GM19463 (cell line): Measurements from ENCODE around the gene NOP16.

Source experiments
- ATAC-seq: cut with Tn5 transposase; IDR thresholded peaks from one replicate; pipeline ENCODE4 v1.9.1; 2021; ENCODE audit warnings: mild to moderate bottlenecking, moderate library complexity; ENCODE audit not compliant: unreplicated experiment

The NOP16 gene

GRCh38 chr5:176388444-176389134 lies at the start of gene NOP16, which contains the start of gene HIGD2A:
TSS of gene NOP16 (minus strand) at chr5:176388598. CDS start at chr5:176388539, 59 bp downstream.
TSS of gene HIGD2A (plus strand) at chr5:176388751. CDS start at chr5:176388820, 69 bp downstream.
- peak; percentile 84 for ATAC-seq

- ATAC-seq, result no peak
Measured at GRCh38 chr5:176436656-176437055, 48.3 kb upstream of the NOP16 start.

GRCh38 chr5:176432707-176433106 lies 44.3 kb upstream of the NOP16 start:
- ATAC-seq, result no peak

- no peak for ATAC-seq
Measured at GRCh38 chr5:176429972-176430371, 41.6 kb upstream of the NOP16 start.

- ATAC-seq, result no peak
Measured at GRCh38 chr5:176427971-176428370, 39.6 kb upstream of the NOP16 start.

GRCh38 chr5:176426876-176427275 lies 38.5 kb upstream of the NOP16 start:
- ATAC-seq, result no peak

- no peak for ATAC-seq
Measured at GRCh38 chr5:176425791-176426190, 37.4 kb upstream of the NOP16 start.

GRCh38 chr5:176425138-176425537 lies 36.7 kb upstream of the NOP16 start:
- ATAC-seq, result no peak

GRCh38 chr5:176424181-176424580 lies 35.8 kb upstream of the NOP16 start:
- ATAC-seq, result no peak

GRCh38 chr5:176420972-176421544 lies 32.7 kb upstream of the NOP16 start:
- ATAC-seq, result no peak

- no peak for ATAC-seq
Measured at GRCh38 chr5:176420086-176420485, 31.7 kb upstream of the NOP16 start.

- no peak for ATAC-seq
Measured at GRCh38 chr5:176418251-176418650, 29.9 kb upstream of the NOP16 start.

- ATAC-seq, result no peak
Measured at GRCh38 chr5:176416965-176417364, 28.6 kb upstream of the NOP16 start.

- peak; percentile 91 for ATAC-seq
Measured at GRCh38 chr5:176415952-176416924, 27.8 kb upstream of the NOP16 start, which contains the start of gene CLTB. TSS of gene CLTB (minus strand) at chr5:176416539. CDS start at chr5:176416363, 176 bp downstream.

GRCh38 chr5:176415240-176415951 lies 27.0 kb upstream of the NOP16 start:
- no peak for ATAC-seq

- no peak for ATAC-seq
Measured at GRCh38 chr5:176414704-176415103, 26.3 kb upstream of the NOP16 start.

GRCh38 chr5:176413709-176414191 lies 25.4 kb upstream of the NOP16 start:
- no peak for ATAC-seq

- ATAC-seq, result no peak
Measured at GRCh38 chr5:176413255-176413565, 24.8 kb upstream of the NOP16 start.

- ATAC-seq, result no peak
Measured at GRCh38 chr5:176412517-176413254, 24.3 kb upstream of the NOP16 start.
